GM19023 (cell line): ENCODE data around the gene RAPGEFL1.
"Not testable (repeated sequence)": the region's sequence is repeated elsewhere in the genome, so short reads cannot be mapped to it uniquely, and the experiment has no call there.

ENCODE experiments used
- ATAC-seq: cut with Tn5 transposase; IDR thresholded peaks from one replicate; pipeline ENCODE4 v1.9.1; 2021; ENCODE audit warnings: mild to moderate bottlenecking, moderate library complexity; ENCODE audit not compliant: unreplicated experiment

RAPGEFL1 gene

GRCh38 chr17:40173778-40174135 is 3.5 kb upstream of the RAPGEFL1 start:
- ATAC-seq, result no peak

GRCh38 chr17:40174514-40174913 is 2.8 kb upstream of the RAPGEFL1 start:
- ATAC-seq, result no peak

GRCh38 chr17:40175928-40176753 is 1.1 kb upstream of the RAPGEFL1 start:
- no peak for ATAC-seq

GRCh38 chr17:40176754-40177110 is 538 bp upstream of the RAPGEFL1 start:
- no peak for ATAC-seq

GRCh38 chr17:40178021-40178601 is 841 bp downstream of the RAPGEFL1 start:
- no peak for ATAC-seq

GRCh38 chr17:40178660-40179059 is 1.4 kb downstream of the RAPGEFL1 start:
- no peak for ATAC-seq

GRCh38 chr17:40179923-40180659 is 2.8 kb downstream of the RAPGEFL1 start:
- no peak for ATAC-seq

- ATAC-seq, result no peak
Measured at GRCh38 chr17:40180694-40181093, 3.4 kb downstream of the RAPGEFL1 start.

- no peak for ATAC-seq
Measured at GRCh38 chr17:40181205-40181604, 3.9 kb downstream of the RAPGEFL1 start.

GRCh38 chr17:40182606-40183005 is 5.3 kb downstream of the RAPGEFL1 start:
- no peak for ATAC-seq

GRCh38 chr17:40187238-40187637 is 10.0 kb downstream of the RAPGEFL1 start:
- ATAC-seq, result no peak

GRCh38 chr17:40188694-40189093 is 11.4 kb downstream of the RAPGEFL1 start:
- ATAC-seq, result no peak

GRCh38 chr17:40190197-40191021 is 13.1 kb downstream of the RAPGEFL1 start:
- no peak for ATAC-seq

- ATAC-seq, result peak; percentile 76
Measured at GRCh38 chr17:40191237-40192208, 14.3 kb downstream of the RAPGEFL1 start.

- no peak for ATAC-seq
Measured at GRCh38 chr17:40192961-40193360, 15.7 kb downstream of the RAPGEFL1 start.

GRCh38 chr17:40194821-40195220 is 17.6 kb downstream of the RAPGEFL1 start:
- ATAC-seq, result no peak

GRCh38 chr17:40197550-40197949 is 20.3 kb downstream of the RAPGEFL1 start:
- ATAC-seq, result no peak

GRCh38 chr17:40197965-40198456 is 20.7 kb downstream of the RAPGEFL1 start:
- not testable (repeated sequence) for ATAC-seq

- ATAC-seq, result no peak
Measured at GRCh38 chr17:40198576-40198975, 21.3 kb downstream of the RAPGEFL1 start.

- no peak for ATAC-seq
Measured at GRCh38 chr17:40203131-40203530, 25.9 kb downstream of the RAPGEFL1 start.
